Spleen (tissue), 11 donors: Measurements from ENCODE around the gene PROM1. TPM values are rescaled to one million over a fixed set of nuclear protein-coding genes. Genes with fewer than 3 reads are reported as not detected.

Experiments
- DNase-seq: peaks from one replicate; pipeline ENCODE4 v3.0.0-alpha.2; 2020
- H3K27ac ChIP-seq, 8 donors: fragments of 200-600 bp; sonication (generic) in 7 of 8; 1 replicate in 4 of 8; 2 replicates in 4 of 8; pipeline versions ENCODE4 v1.5.0 to v1.8.0; 2016 to 2021; ENCODE audit warnings: inconsistent platforms in 4 of 8, mild to moderate bottlenecking in 4 of 8, moderate library complexity in 1 of 8
- H3K27me3 ChIP-seq, 7 donors: fragments of 200-600 bp; sonication (generic) in 6 of 7; replicated peaks in 1 of 7; 1 replicate in 4 of 7; 2 replicates in 3 of 7; pipeline versions ENCODE4 v1.5.0 to v1.8.0; 2016 to 2021; ENCODE audit warnings: inconsistent platforms in 3 of 7, mild to moderate bottlenecking in 1 of 7
- H3K36me3 ChIP-seq, 6 donors: fragments of 200-600 bp; sonication (generic) in 5 of 6; 1 replicate in 4 of 6; 2 replicates in 2 of 6; pipeline versions ENCODE4 v1.5.0 to v1.8.0; 2016 to 2021; ENCODE audit warnings: inconsistent platforms in 2 of 6
- H3K4me1 ChIP-seq, 6 donors: fragments of 200-600 bp; sonication (generic) in 5 of 6; 1 replicate in 3 of 6; 2 replicates in 3 of 6; pipeline versions ENCODE4 v1.5.0 to v1.8.0; 2016 to 2021; ENCODE audit warnings: inconsistent platforms in 3 of 6
- H3K4me3 ChIP-seq, 8 donors: fragments of 200-600 bp; sonication (generic) in 7 of 8; 1 replicate in 4 of 8; 2 replicates in 4 of 8; pipeline versions ENCODE4 v1.5.0 to v1.8.0; 2016 to 2021; ENCODE audit warnings: inconsistent platforms in 4 of 8, mild to moderate bottlenecking in 4 of 8, moderate library complexity in 2 of 8
- H3K9me3 ChIP-seq, 8 donors: fragments of 200-600 bp; sonication (generic) in 7 of 8; 1 replicate in 4 of 8; 2 replicates in 4 of 8; pipeline versions ENCODE4 v1.5.0 to v1.8.0; 2016 to 2021; ENCODE audit warnings: inconsistent platforms in 4 of 8
- POLR2A ChIP-seq, 3 donors: fragments of 450-650 bp; IDR thresholded peaks; one replicate each; pipeline ENCODE4 v1.5.1; 2017; ENCODE audit warnings: antibody characterized with exemption in 3 of 3, mild to moderate bottlenecking in 1 of 3
- POLR2AphosphoS5 ChIP-seq, 3 donors: sonication (generic); formaldehyde crosslinking; IDR thresholded peaks; one replicate each; pipeline ENCODE4 v1.5.1; 2017; ENCODE audit warnings: antibody characterized with exemption in 3 of 3
- WGBS, 5 donors: extraction: QIAGEN DNeasy Blood & Tissue Kit in 3 of 5; methylation state at CpG; one replicate each; pipeline versions ENCODE4 v1.1.5 to v1.1.7; 2013 to 2018; 5-methylcytosine and 5-hydroxymethylcytosine counted together
- intact Hi-C: fragments of 100-400 bp; cut with DNase I; formaldehyde crosslinking; loops from one replicate; pipeline ENCODE4 v1.15.0; 2023; ENCODE audit warnings: low total_unique reads
- polyA plus RNA-seq, 3 donors: library from polyadenylated mRNA; stranded (reverse); fragments of 200-250 nt; gene quantifications; one replicate each; pipeline ENCODE4 v1.2.1, GENCODE V29; 2013
- total RNA-seq, 7 donors: library from RNA; depleted of rRNA in 3 of 7; stranded (reverse); fragments of >200 nt in 3 of 7; fragmentation: NEBNext Ultra II Directional in 4 of 7; extraction: Animal tissue kit (Norgen Biotek cat#: 25700) in 4 of 7; gene quantifications; one replicate each; pipeline versions ENCODE4 v1.1.0 to v1.2.1, GENCODE V29; 2016 to 2021
- TF ChIP-seq, protein P1 (sequence below), 11 experiments: fragments of 200-600 bp in 7 of 11; fragments of 450-650 bp in 4 of 11; sonication (generic) in 4 of 11; IDR thresholded peaks in 8 of 11; conservative IDR thresholded peaks in 3 of 11; 1 replicate in 7 of 11; 2 replicates in 4 of 11; pipeline versions ENCODE4 v1.4.0 to v1.8.0; 2016 to 2021; ENCODE audit warnings: antibody characterized with exemption in 11 of 11, inconsistent platforms in 4 of 11, mild to moderate bottlenecking in 1 of 11
- donor health status: healthy with polysubstance abuse.
- donor health status: DM: no; HTN: no; CAD: no; lungs with moderate emphysema.
- donor health status: DM: no; HTN: no; CAD: no.
- donor health status: Bipolar disorder and iron deficiency.
- donor health status: healthy.
- donor health status: DM: no; HTN: no; CAD: no.
- donor health status: DM: yes; HTN: yes; CAD: no.

PROM1 gene
- total and polyA plus RNA-seq, 10 donors: 0.15 to 4.6 (median 0.93) TPM

DNA sequence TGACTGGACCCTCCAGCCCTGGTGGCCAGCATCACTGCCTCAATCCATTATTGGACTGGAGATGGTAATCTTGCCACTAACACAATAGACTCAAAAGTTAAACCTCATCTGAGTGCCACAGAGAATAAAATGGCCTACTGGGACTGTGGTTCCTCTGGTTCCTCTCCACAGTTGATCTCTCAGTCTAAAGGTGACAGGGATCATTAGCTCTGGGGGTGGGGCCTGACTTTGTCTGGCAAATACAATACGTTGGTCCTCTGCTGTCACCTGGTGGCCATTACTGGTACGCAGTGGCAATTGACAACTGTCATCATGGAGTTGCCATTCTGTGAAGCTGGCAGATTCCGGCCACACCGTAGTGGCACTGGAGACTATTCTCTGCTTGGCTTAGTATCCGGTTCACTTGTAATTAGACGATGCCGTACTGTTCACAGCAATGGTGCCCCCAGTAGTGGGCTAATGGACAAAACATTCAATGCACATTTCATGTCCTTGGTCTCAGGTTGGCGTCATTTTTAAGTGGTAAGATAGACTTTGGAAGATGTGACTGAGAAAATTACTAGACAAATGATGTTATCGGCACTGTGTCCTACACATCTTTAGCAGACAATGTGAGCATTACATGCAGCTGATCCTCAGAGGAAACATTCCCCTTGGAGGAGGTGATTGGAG, 127.5 kb downstream of the PROM1 start:
- peaks cover 0 to 10% (median 0%) of the 10 kb centered on the region in 8 donors for H3K9me3 ChIP-seq
- no peaks in the 10 kb centered on the region for H3K36me3 ChIP-seq
- intact Hi-C loops: loop anchor here (2.0 to 5.0 kb wide), 2 partner anchors 74 to 149 kb away; no protein-coding TSS in a partner anchor
- H3K4me3 ChIP-seq: no peak overlapping the region
- H3K27ac ChIP-seq: no peak overlapping the region
- H3K4me1 ChIP-seq: peaks cover 0 to 11% (median 2%) of the 10 kb centered on the region in 6 donors
- 47 to 82% (median 57%) methylated on average over 5 to 9 of the region's 9 CpGs for WGBS, 5 donors
- no peaks in the 10 kb centered on the region for H3K27me3 ChIP-seq
- TF ChIP-seq, protein P1, sequence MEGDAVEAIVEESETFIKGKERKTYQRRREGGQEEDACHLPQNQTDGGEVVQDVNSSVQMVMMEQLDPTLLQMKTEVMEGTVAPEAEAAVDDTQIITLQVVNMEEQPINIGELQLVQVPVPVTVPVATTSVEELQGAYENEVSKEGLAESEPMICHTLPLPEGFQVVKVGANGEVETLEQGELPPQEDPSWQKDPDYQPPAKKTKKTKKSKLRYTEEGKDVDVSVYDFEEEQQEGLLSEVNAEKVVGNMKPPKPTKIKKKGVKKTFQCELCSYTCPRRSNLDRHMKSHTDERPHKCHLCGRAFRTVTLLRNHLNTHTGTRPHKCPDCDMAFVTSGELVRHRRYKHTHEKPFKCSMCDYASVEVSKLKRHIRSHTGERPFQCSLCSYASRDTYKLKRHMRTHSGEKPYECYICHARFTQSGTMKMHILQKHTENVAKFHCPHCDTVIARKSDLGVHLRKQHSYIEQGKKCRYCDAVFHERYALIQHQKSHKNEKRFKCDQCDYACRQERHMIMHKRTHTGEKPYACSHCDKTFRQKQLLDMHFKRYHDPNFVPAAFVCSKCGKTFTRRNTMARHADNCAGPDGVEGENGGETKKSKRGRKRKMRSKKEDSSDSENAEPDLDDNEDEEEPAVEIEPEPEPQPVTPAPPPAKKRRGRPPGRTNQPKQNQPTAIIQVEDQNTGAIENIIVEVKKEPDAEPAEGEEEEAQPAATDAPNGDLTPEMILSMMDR (IDR thresholded peaks at IDR 0.05 in 8 of 11, conservative IDR thresholded peaks at IDR 0.05 in 3 of 11): peak; percentile 65 to 96 (median 84)
- TF ChIP-seq POLR2AphosphoS5 (IDR thresholded peaks at IDR 0.05): no peak
- TF ChIP-seq POLR2A (IDR thresholded peaks at IDR 0.05): no peak
- DNase-seq: peak; percentile 88

GRCh38 chr4:15955670-15956069, 128.2 kb downstream of the PROM1 start:
- Histone ChIP-seq H3K27ac (no peak overlapping the region), H3K36me3 (no peaks in the 10 kb centered on the region), H3K9me3 (peaks cover 0 to 10% (median 0%) of the 10 kb centered on the region in 8 donors), H3K27me3 (no peaks in the 10 kb centered on the region), H3K4me1 (peaks cover 0 to 9% (median 2%) of the 10 kb centered on the region in 6 donors), H3K4me3 (no peak overlapping the region)
- WGBS, 5 donors: 86 to 95% (median 90%) methylated on average over 2 to 3 of the region's 3 CpGs
- intact Hi-C loops: loop anchor here (2.0 to 5.0 kb wide), 2 partner anchors 73 to 148 kb away; no protein-coding TSS in a partner anchor
- TF ChIP-seq POLR2AphosphoS5 (IDR thresholded peaks at IDR 0.05): no peak
- no peak for TF ChIP-seq POLR2A (IDR thresholded peaks at IDR 0.05)
- no peak for DNase-seq

GRCh38 chr4:15953625-15954024, 130.2 kb downstream of the PROM1 start:
- 85 to 98% (median 94%) methylated on average over 5 of the region's 5 CpGs for WGBS, 5 donors
- no peak for DNase-seq
- Histone ChIP-seq H3K4me1 (peaks cover 0 to 9% (median 2%) of the 10 kb centered on the region in 6 donors), H3K4me3 (no peak overlapping the region), H3K27ac (no peak overlapping the region), H3K36me3 (no peaks in the 10 kb centered on the region), H3K9me3 (peaks cover 0 to 10% (median 0%) of the 10 kb centered on the region in 8 donors), H3K27me3 (no peaks in the 10 kb centered on the region)
- intact Hi-C loops: loop anchor here (5.0 kb wide), 1 partner anchor 226 kb away; no protein-coding TSS in a partner anchor
- TF ChIP-seq POLR2AphosphoS5 (IDR thresholded peaks at IDR 0.05): no peak
- TF ChIP-seq, protein P1 (IDR thresholded peaks at IDR 0.05 in 8 of 11, conservative IDR thresholded peaks at IDR 0.05 in 3 of 11): no peak
- no peak for TF ChIP-seq POLR2A (IDR thresholded peaks at IDR 0.05)

- H3K27me3 ChIP-seq: no peaks in the 10 kb centered on the region
- H3K4me3 ChIP-seq: no peak overlapping the region
- no peaks in the 10 kb centered on the region for H3K36me3 ChIP-seq
- H3K27ac ChIP-seq: no peak overlapping the region
- intact Hi-C loops: loop anchor here (5.0 kb wide), 1 partner anchor 224 kb away; no protein-coding TSS in a partner anchor
- TF ChIP-seq POLR2AphosphoS5 (IDR thresholded peaks at IDR 0.05): no peak
- no peak for TF ChIP-seq POLR2A (IDR thresholded peaks at IDR 0.05)
- TF ChIP-seq, protein P1 (IDR thresholded peaks at IDR 0.05 in 8 of 11, conservative IDR thresholded peaks at IDR 0.05 in 3 of 11): no peak
- H3K9me3 ChIP-seq: peaks cover 0 to 10% (median 0%) of the 10 kb centered on the region in 8 donors
- H3K4me1 ChIP-seq: peaks cover 0 to 9% (median 2%) of the 10 kb centered on the region in 6 donors
- no peak for DNase-seq
These were observed 132.0 kb downstream of the PROM1 start for GRCh38 chr4:15951781-15952180.
